Stimulated activated CD8-positive, alpha-beta memory T cell treated with anti-CD3 and anti-CD28 coated beads, Interleukin-12 subunit alpha, Interleukin-12 subunit beta, amount 100 ng/mL, for 24 hours (primary cell): ENCODE data around the gene GPR26.
"Not testable (repeated sequence)": the region's sequence is repeated elsewhere in the genome, so short reads cannot be mapped to it uniquely, and the experiment has no call there.

ENCODE experiments used
- DNase-seq: peaks from one replicate; pipeline ENCODE4 v3.0.0-alpha.2; 2020; ENCODE audit errors: extremely low read depth

Gene GPR26

DNA sequence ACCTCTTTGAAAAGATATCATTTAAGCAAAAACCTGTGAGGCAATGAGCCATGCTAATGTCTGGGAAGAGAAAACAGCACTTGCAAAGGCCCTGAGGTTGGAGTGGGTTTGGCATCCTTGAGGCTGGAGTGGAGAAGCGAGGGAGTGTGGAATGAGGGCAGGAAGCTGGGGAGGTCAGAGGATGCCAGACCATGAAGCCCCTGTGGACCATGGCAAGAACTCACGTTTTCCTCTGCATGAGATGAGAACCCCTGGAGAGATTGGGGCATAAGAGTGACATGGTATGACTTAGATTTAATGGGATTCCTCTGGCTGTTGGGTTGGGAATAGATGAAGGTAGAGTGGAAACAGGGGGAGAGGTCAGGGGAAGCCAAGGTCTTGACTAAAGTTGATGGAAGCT is 49.4 kb downstream of the GPR26 start:
- DNase-seq: no peak

DNA sequence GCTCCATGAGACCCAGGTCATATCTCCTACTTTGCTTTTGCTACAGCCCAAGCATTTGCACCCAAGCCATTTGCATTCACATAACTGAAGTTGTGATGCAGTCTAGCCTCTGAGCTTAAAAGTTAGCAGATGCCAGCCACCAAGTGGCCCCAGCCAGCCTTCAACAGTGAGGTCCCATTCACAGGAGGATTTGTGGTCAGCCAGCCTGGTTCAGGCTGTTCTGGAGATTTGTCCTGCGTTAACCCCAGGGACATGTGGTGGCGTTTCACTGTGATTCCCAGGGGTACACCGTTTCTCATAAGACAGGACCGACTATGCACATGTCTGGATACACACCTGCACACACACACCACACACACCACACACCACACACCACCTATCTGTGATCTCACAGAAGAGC is 51.2 kb downstream of the GPR26 start:
- no peak for DNase-seq

DNA sequence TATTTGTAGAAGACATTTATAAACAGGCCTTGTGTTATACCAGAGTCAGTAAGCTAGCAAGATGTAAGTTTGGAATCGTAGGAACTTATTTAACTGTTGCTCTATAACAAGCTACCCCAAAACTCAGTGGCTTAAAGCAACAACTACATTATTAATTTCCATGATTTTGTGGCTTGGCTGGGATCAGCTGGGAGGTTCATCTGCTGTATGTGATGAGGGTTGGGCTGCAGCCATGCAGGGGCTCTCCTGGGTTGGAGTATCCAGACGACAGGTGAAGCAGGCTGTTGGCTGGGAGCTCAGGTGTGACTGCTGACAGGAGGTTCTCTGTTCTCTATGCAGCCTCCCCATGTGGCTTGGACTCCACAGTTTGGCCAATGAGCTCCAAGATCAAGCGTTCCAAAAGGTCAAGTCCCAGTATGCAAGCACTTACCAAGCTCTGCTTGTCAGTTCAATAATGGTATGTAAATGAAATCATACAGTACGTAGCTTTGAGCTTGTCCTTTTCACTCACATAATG is 52.4 kb downstream of the GPR26 start:
- no peak for DNase-seq

DNA sequence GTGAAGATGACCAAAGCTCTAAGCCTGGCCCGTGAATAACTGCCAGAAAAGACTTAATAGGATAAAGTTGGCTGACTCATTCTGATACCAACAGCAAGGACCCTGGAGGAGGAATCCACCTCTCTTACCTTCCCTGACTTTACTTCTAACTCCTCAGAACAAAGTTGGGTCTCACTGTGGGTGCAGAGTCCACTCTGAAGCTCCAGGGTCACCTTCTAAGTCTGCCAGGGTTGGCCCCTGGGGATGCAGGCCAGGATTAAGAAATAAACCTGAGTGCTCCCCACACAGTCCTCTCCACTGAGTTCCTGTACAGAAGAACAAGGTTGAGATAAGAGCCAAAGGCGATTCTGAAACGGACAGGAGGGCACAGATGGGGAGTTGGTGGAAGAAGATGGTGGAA is 54.4 kb downstream of the GPR26 start:
- DNase-seq: no peak

DNA sequence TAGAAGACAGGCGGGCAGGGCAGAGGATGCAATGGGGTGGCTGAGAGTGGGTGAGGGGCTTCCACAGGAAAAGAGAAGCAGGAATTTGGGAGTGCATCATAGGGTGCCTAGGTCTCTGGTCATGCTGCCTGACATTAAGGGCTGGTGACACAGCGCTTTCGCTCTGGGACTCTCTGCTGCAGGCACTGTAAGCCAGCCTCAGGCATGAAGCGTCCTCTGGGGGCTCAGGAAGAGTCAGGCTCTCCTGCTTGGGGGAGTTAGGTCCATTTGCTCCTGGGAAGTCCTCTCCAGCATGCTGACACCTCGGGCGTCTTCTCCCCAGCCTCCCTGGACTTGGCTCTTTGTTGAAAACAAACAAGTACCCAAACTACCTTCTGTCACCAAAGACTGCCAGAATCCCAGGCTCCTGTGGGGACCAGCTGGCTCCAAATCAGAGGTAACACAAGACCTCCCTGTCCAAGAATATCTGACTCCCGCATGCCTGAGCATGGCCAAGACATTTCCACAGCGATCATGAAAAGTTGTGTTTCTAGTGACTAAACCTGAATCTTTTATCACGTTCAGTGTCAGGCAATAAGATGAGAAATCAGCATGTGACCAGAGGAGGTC is 55.4 kb downstream of the GPR26 start:
- no peak for DNase-seq

DNA sequence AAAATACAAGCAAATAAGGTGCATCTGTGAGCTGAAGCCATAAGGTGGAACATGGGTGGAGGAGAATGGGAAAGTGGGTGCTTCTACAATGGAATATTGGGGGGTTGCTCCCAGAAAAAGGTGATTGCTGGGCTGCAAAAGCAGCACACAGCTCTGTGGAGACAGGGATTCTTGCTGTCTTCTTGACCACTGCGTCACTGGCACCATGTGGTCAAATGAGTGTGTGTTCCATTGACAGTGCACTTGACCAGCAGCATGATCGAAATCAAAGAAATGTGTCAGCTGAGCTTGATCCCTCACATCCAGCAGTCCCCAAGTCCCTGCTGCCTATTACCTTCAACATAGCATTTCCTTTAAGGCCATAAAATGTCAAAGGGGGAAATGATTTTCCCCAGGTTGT is 56.2 kb downstream of the GPR26 start:
- DNase-seq: no peak

DNA sequence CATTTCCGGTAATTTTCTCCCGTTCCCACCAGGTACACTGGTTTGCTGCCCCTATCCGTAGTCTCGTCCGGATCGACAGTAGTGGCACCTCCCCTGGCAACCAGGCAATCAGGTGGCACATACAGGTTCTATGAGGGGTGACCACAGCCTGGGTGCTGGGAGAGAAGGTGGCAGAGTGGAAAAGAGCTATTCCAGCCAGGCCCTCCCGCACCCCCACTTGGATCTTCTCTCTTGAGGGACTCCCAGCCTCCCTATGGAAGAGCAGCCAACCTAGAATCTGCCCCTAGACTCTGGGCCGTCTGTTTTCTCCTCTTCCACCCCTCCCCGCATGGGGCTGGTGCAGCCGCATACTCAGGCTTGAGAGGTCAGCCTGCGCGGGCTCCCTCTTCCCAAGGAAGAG is 58.6 kb downstream of the GPR26 start:
- no peak for DNase-seq

DNA sequence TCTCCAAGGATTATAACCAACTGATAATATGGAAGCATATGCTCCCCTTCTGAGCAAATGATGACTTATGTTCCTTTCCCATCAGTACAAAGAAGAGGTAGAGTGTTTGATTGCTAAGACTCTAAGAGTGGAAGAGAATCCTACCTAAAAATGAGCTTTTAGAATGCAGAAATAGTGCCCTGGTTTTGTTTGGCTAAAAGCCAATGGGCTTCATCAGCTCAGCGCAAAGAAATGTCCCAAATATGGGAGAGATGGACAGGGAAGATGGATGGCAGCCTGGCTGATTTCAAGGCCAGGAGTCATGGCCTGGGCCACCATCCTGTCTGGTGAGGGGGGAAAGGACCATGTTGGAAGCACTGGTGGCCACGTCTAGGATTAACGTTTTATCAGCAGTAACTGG is 60.2 kb downstream of the GPR26 start:
- DNase-seq: no peak

DNA sequence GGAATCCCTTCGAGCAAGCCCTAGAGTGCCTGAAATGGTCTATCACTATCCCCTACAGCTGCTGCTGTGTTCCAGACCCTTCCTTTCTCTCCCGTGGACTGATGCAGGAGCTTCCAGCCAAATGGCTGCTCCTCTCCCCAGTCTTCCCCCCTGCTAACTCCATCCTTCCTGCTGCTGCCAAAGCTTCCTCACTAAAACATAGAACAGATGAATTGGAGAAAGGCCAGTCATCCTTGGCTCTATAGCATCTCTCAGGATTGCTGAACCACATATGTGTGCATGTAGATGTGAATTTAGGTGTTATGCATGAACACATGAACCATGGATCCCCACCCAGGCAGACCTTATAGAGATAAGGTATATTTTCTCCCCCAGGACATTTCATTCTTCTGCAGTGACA is 60.7 kb downstream of the GPR26 start:
- DNase-seq: no peak

DNA sequence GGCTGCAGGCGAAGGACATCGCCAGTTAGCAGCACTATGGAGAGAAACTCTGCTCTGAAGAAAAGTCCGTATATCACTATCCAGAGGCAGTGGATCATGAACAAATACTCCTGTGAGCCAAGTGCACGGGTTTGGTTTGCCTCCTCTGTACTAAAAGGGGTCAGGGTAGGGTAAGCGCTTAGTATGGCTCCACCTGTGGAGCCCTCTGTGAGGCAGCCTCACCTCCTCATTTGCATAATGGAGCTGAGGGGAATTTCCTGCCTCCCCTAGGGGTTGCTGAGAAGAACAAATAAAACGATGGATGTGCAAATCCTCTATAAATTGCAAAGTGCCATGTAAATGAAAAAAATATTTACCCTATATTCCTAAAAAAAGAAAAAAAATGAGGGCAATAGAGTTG is 63.4 kb downstream of the GPR26 start:
- DNase-seq: no peak

DNA sequence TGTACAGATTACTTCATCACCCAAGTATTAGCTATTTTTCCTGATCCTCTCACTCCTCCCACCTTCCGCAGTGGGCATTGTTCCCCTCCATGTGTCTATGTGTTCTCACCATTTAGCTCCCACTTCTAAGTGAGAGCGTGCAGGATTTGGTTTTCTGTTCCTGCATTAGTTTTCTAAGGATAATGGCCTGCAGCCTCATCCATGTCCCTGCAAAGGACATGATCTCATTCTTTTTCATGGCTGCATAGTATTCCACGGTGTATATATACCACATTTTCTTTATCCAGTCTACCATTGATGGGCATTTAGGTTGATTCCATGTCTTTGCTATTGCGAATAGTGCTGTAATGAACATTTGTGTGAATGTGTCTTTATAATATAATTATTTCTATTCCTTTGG is 70.8 kb downstream of the GPR26 start:
- not testable (repeated sequence) for DNase-seq

DNA sequence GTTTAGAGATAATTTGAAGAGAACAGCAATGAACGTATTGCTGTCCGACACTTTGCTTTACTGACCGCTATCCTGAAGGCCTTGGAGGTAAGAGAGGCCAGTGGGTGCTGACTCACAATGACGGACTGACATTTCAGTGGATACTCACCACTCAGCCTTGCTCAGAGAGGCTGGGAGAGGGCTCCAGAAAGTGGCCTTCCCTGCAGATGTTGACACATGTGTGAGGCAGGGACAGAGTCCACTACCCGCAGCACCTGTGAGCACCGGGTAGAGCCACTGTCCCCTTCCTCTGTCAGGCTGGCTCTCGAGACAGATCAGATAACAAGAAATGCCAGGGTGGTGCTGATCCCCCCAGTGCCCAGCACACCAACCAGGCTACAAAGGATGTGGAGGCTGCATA is 75.0 kb downstream of the GPR26 start:
- DNase-seq: no peak

DNA sequence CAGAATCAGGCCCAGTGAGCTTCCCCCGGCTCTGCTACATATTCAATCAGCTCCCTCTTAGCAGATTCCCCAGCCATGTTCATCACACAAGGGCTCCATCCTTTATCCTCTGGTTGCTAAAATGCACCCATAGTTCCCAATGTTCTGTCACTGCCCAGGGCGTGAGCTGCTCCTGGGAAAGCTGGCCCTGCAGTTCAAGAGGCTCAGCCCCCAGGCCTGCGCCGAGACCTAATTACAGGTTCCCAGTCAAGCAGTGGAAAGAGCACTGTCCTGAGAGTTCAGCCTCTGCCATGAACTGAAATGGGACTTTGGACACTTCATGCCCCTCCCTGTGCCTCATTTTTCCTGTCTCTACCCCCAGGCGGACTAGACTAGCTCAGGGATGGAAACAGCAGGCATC is 75.6 kb downstream of the GPR26 start:
- DNase-seq: no peak

DNA sequence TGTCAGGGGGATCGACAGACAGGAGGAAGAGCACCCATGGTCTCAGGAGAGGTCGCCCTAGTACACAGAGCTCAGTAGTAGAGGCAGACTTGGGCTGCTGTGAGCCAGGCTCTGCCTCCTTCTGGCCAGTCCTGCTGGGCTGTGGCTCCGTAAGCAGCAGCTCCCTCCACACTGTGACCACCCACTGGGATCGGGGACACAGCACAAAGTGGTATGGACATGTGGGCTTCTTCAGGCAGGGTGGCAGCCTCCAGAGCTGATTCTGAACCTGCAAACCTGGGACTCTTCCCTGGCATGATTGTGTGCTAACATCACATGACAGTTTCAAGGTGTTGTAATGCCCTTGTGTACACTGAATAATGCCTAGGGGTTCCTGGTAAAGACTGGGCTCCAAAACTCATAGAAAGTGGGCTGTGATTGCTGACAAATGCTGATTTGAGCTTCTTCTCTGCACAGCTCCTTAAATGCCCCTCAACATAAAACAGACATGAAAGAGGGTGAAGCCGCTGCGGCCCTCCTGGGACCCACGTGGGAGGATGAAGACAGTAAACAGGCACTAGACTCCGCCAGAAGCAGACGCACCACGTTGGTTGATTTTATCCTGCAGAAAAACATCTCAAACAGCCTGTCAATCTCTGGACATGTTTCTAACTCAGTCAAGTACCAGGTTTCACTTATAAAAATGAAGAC is 76.7 kb downstream of the GPR26 start:
- no peak for DNase-seq

DNA sequence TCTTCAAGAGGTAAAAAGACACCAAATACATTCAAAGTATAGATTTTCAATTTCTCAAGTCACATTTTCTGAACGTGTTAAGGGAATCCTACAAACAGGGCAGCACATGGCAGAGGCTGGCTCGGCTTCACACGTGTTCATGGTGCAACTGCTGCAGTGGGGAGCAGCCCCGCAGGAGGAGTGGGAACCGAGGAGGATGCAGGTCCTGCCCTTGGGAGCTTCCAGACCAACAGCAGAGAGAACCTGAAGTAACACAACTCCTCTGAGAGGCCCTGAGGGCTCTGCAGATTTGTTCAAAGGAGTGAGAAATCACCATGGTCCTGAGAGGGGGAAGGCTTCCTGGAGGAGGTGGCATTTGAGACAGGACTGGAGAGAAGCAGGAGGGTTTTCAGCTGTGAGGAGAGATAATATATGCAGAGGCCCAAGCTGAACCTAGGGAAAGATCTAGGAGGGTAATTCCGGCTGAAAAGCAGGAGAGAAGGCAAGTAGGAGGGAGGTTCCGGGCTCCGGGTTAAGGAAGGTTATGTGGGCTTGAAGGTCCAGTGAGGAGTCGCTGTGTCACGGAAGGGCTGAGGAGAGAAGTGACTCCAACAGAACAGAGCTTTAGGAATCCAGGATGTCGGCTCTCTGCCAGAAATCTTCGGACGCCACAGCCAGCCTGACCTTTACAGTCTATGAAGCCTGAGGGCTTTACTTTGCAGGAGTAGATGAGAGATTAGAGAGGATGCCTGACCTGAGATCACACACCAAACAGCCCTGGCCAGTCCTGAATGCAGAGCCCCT is 77.5 kb downstream of the GPR26 start:
- DNase-seq: no peak

DNA sequence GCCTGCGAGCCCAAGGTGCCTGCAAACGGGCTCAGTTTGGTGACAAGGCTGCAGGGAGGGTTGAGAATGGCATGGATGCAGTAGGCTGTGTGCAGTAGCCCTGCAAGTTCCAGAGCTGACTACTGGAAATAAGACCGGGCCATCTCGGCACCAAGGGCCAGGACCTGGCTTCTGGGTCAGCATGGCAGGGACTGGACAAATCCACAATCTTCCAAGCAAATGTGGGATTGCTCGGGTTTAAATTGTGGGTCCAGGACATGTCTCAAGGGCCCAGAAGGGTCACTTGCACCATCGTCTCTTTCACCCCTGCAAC is 78.0 kb downstream of the GPR26 start:
- no peak for DNase-seq
